Breast epithelium (tissue), 3 donors: ENCODE results near the gene CCDC183.
"Not testable (repeated sequence)": the region's sequence is repeated elsewhere in the genome, so short reads cannot be mapped to it uniquely, and the experiment has no call there.

ENCODE experiments used
- CTCF ChIP-seq, 3 donors: fragments of 450-650 bp; IDR thresholded peaks; one replicate each; pipeline ENCODE4 v1.5.1; 2016 to 2017; ENCODE audit warnings: antibody characterized with exemption in 3 of 3, mild to moderate bottlenecking in 3 of 3, moderate library complexity in 3 of 3
- POLR2A ChIP-seq: fragments of 450-650 bp; IDR thresholded peaks from one replicate; pipeline ENCODE4 v1.6.1; 2016; ENCODE audit warnings: antibody characterized with exemption, mild to moderate bottlenecking, moderate library complexity
- POLR2AphosphoS5 ChIP-seq, 3 donors: sonication (generic); formaldehyde crosslinking; IDR thresholded peaks; one replicate each; pipeline ENCODE4 v1.6.1; 2017; ENCODE audit warnings: antibody characterized with exemption in 3 of 3

GRCh38 chr9:136833381-136834048 is 37.4 kb downstream of the CCDC183 start:
- not testable (repeated sequence) for TF ChIP-seq POLR2A; CTCF (IDR thresholded peaks at IDR 0.05); POLR2AphosphoS5 (IDR thresholded peaks at IDR 0.05)
